KMS-11 (cell line): ENCODE measurements around the gene LRRC63.

Source experiments
- H2AFZ ChIP-seq: fragments of 200-600 bp; sonication (generic); 2 replicates; pipeline ENCODE4 v1.6.1; 2016; ENCODE audit warnings: antibody characterized with exemption, mixed run types, low read depth
- H3K27ac ChIP-seq: fragments of 200-600 bp; sonication (generic); 2 replicates; pipeline ENCODE4 v1.6.1; 2016; ENCODE audit warnings: mild to moderate bottlenecking, mixed run types
- H3K27me3 ChIP-seq: fragments of 200-600 bp; sonication (generic); 2 replicates; pipeline ENCODE4 v1.6.1; 2017; ENCODE audit warnings: mild to moderate bottlenecking, low read depth, mixed run types, moderate library complexity; ENCODE audit not compliant: insufficient read depth
- H3K36me3 ChIP-seq: fragments of 200-600 bp; sonication (generic); 2 replicates; pipeline ENCODE4 v1.6.1; 2017; ENCODE audit warnings: mild to moderate bottlenecking, mixed run types; ENCODE audit not compliant: insufficient read depth
- H3K4me1 ChIP-seq: fragments of 200-600 bp; sonication (generic); 2 replicates; pipeline ENCODE4 v1.6.1; 2016; ENCODE audit warnings: mild to moderate bottlenecking, low read depth, mixed run types; ENCODE audit not compliant: poor library complexity, severe bottlenecking
- H3K4me2 ChIP-seq: fragments of 200-600 bp; sonication (generic); 2 replicates; pipeline ENCODE4 v1.7.0; 2016; ENCODE audit warnings: mild to moderate bottlenecking, mixed run types
- H3K4me3 ChIP-seq: fragments of 200-600 bp; sonication (generic); IDR thresholded peaks from 2 replicates; pipeline ENCODE4 v1.6.1; 2017; ENCODE audit warnings: low read depth, low read length, mixed read lengths; ENCODE audit not compliant: insufficient read depth
- H3K79me2 ChIP-seq: fragments of 200-600 bp; sonication (generic); 2 replicates; pipeline ENCODE4 v1.6.1; 2016; ENCODE audit warnings: low read depth, mixed run types; ENCODE audit not compliant: insufficient read depth
- H3K9ac ChIP-seq: fragments of 200-600 bp; sonication (generic); 2 replicates; pipeline ENCODE4 v1.6.1; 2016; ENCODE audit warnings: mild to moderate bottlenecking, mixed run types
- H4K20me1 ChIP-seq: fragments of 200-600 bp; sonication (generic); 2 replicates; pipeline ENCODE4 v1.6.1; 2016; ENCODE audit warnings: mild to moderate bottlenecking, mixed run types; ENCODE audit not compliant: insufficient read depth
- CTCF ChIP-seq: fragments of 200-600 bp; sonication (generic); conservative IDR thresholded peaks from 2 replicates; pipeline ENCODE4 v1.6.1; 2017; ENCODE audit warnings: low read depth, mild to moderate bottlenecking, antibody characterized with exemption, low read length, moderate library complexity, mixed read lengths

The LRRC63 gene

GRCh38 chr13:46181377-46181839 is 30.3 kb upstream of the LRRC63 start:
- Histone ChIP-seq H3K4me1 (peaks cover 59% of the 10 kb centered on the region), H4K20me1 (no peaks in the 10 kb centered on the region), H3K27me3 (no peaks in the 10 kb centered on the region), H2AFZ (no peak overlapping the region), H3K9ac (no peak overlapping the region), H3K27ac (no peak overlapping the region), H3K4me2 (peak overlapping the region; percentile 29; the same call in 1 of the 2 replicates), H3K36me3 (no peaks in the 10 kb centered on the region), H3K4me3 (no peak overlapping the region), H3K79me2 (no peaks in the 10 kb centered on the region)
- no peak for TF ChIP-seq CTCF

GRCh38 chr13:46181840-46182490 is 29.8 kb upstream of the LRRC63 start, which contains the start of gene LCP1:
Gene LCP1 (minus strand): TSS chr13:46182177. CDS start chr13:46159662, 22,515 bp downstream.
- H3K27ac ChIP-seq: no peak within 1 kb of the TSS
- no peaks in the 10 kb centered on the region for H4K20me1 ChIP-seq
- H3K9ac ChIP-seq: no peak within 1 kb of the TSS
- H3K4me3 ChIP-seq: no peak within 1 kb of the TSS
- peaks cover 53% of the 10 kb centered on the region for H3K4me1 ChIP-seq
- no peaks in the 10 kb centered on the region for H3K27me3 ChIP-seq
- peak within 1 kb of the TSS; percentile 18 for H2AFZ ChIP-seq
- H3K36me3 ChIP-seq: no peaks in the 10 kb centered on the region
- no peak for TF ChIP-seq CTCF
- peak within 1 kb of the TSS; percentile 29; the same call in 1 of the 2 replicates for H3K4me2 ChIP-seq
- no peaks in the 10 kb centered on the region for H3K79me2 ChIP-seq

GRCh38 chr13:46182491-46182877 is 29.2 kb upstream of the LRRC63 start:
- Histone ChIP-seq H4K20me1 (no peaks in the 10 kb centered on the region), H3K9ac (no peak overlapping the region), H2AFZ (peak overlapping the region; percentile 18), H3K4me2 (peak overlapping the region; percentile 29; the same call in 1 of the 2 replicates), H3K4me1 (peaks cover 51% of the 10 kb centered on the region), H3K79me2 (no peaks in the 10 kb centered on the region), H3K27ac (no peak overlapping the region), H3K4me3 (no peak overlapping the region), H3K36me3 (no peaks in the 10 kb centered on the region), H3K27me3 (no peaks in the 10 kb centered on the region)
- TF ChIP-seq CTCF: no peak

- Histone ChIP-seq H3K27ac (no peak overlapping the region), H3K4me3 (no peak overlapping the region), H3K36me3 (no peaks in the 10 kb centered on the region), H3K79me2 (no peaks in the 10 kb centered on the region), H3K27me3 (no peaks in the 10 kb centered on the region), H3K4me1 (peaks cover 45% of the 10 kb centered on the region), H3K9ac (no peak overlapping the region), H2AFZ (no peak overlapping the region), H4K20me1 (no peaks in the 10 kb centered on the region), H3K4me2 (no peak overlapping the region)
- no peak for TF ChIP-seq CTCF
These were observed 28.4 kb upstream of the LRRC63 start for GRCh38 chr13:46183018-46183946.
